ENCODE measurements around the gene CBLC. TPM values are rescaled to one million over a fixed set of nuclear protein-coding genes. Genes with fewer than 3 reads are reported as not detected.

The CBLC gene
- total and polyA plus RNA-seq, 10 of the 15 experiments (the other 5 are each of a cell fraction or from before 2014, with no cell fraction given) = not detected

- H3K27ac ChIP-seq (ENCODE audit: control insufficient read depth, insufficient read depth) = no peak overlapping the region
- no peaks in the 10 kb centered on the region; the same call in 1 of the 2 replicates for H4K20me1 ChIP-seq (ENCODE audit: control insufficient read depth, insufficient read depth)
- no peaks in the 10 kb centered on the region for H3K9me3 ChIP-seq (replicated peaks; ENCODE audit: control insufficient read depth, insufficient read depth, low read length)
- in situ Hi-C loops (cut with MboI) (no loop called here), intact Hi-C loops (cut with micrococcal nuclease; ENCODE audit: unreplicated experiment) (loop anchor here (2.0 kb wide), 1 partner anchor 60 kb away; no protein-coding TSS in a partner anchor)
- no peak for ATAC-seq
- no peaks in the 10 kb centered on the region for H3K27me3 ChIP-seq (replicated peaks in 1 of 2; ENCODE audit: control insufficient read depth in 2 of 2, insufficient read depth in 2 of 2, low read length in 1 of 2)
- H3K79me2 ChIP-seq (ENCODE audit: control insufficient read depth, insufficient read depth, low read length) = no peaks in the 10 kb centered on the region
- BruUV-seq (replicated peaks) = no TSS peak
- no peak overlapping the region for H3K4me3 ChIP-seq
- TF ChIP-seq NR2F1 (conservative IDR thresholded peaks at IDR 0.05) = no peak
- no peaks in the 10 kb centered on the region; the same call in 1 of the 2 replicates for H3K4me1 ChIP-seq (ENCODE audit: control insufficient read depth, insufficient read depth, low read length)
- ChIA-PET SMC1A (ENCODE audit: uncharacterized antibody, unreplicated experiment) (interaction anchor here (1.0 to 3.6 kb wide), 6 partner anchors 13 to 125 kb away, joined by 3 to 23 read pairs (median 4); no protein-coding TSS in a partner anchor), CTCF (interaction anchor here (0.7 to 4.9 kb wide), 23 partner anchors 8 to 214 kb away, joined by 3 to 40 read pairs (median 6); partner anchors contain the start of gene NECTIN2), POLR2A (interaction anchor here (0.5 kb wide), 1 partner anchor 61 kb away, joined by 3 read pairs; no protein-coding TSS in a partner anchor), RAD21 (ENCODE audit: unreplicated experiment) (interaction anchor here (1.1 to 2.5 kb wide), 3 partner anchors 12 to 130 kb away, joined by 4 to 14 read pairs (median 6); no protein-coding TSS in a partner anchor)
- no peak for DNase-seq (ENCODE audit: low read depth, low spot score)
- no peak overlapping the region for H3K4me2 ChIP-seq (ENCODE audit: control insufficient read depth, insufficient read depth)
- no peak overlapping the region for H2AFZ ChIP-seq (ENCODE audit: control insufficient read depth, low read depth, low read length)
- no peaks in the 10 kb centered on the region for H3K36me3 ChIP-seq (ENCODE audit: control insufficient read depth in 2 of 2, insufficient read depth in 2 of 2, low read length in 1 of 2)
- no peak for FAIRE-seq
- no peak overlapping the region for H3K9ac ChIP-seq (ENCODE audit: control insufficient read depth, insufficient read depth, low read length)
- 30% methylated on average over 3 of the region's 3 CpGs for WGBS (ENCODE audit: insufficient coverage, insufficient replicate concordance, low lambda C conversion rate, missing lambda C conversion rate)
Observed at GRCh38 chr19:44785271-44785670, 7.6 kb downstream of the CBLC start.

DNA sequence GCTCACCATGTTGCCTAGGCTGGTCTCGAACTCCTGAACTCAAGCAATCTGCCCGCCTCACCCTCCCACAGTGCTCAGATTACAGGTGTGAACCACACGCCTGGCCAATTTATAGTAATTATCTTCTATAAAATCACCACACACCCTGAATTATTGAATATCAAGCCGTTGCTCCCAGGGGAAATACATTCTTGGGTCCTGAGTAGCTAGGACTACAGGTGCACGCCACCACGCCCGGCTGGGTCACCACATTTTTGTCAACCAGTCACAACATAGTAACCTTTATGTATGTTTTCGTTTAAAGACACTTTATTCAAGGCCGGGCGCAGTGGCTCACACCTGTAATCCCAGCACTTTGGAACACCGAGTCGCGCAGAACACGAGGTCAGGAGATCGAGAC is 8.3 kb downstream of the CBLC start:
- H3K4me2 ChIP-seq (ENCODE audit: control insufficient read depth, insufficient read depth) = no peak overlapping the region
- H3K4me1 ChIP-seq (ENCODE audit: control insufficient read depth, insufficient read depth, low read length) = no peaks in the 10 kb centered on the region; the same call in 1 of the 2 replicates
- RAD21 ChIA-PET (ENCODE audit: unreplicated experiment) = interaction anchor here (2.2 kb wide), 1 partner anchor 63 kb away, joined by 14 read pairs; no protein-coding TSS in a partner anchor
- H3K9me3 ChIP-seq (replicated peaks; ENCODE audit: control insufficient read depth, insufficient read depth, low read length) = no peaks in the 10 kb centered on the region
- H2AFZ ChIP-seq (ENCODE audit: control insufficient read depth, low read depth, low read length) = no peak overlapping the region
- H3K4me3 ChIP-seq = no peak overlapping the region
- H3K27me3 ChIP-seq (replicated peaks in 1 of 2; ENCODE audit: control insufficient read depth in 2 of 2, insufficient read depth in 2 of 2, low read length in 1 of 2) = no peaks in the 10 kb centered on the region
- no peaks in the 10 kb centered on the region; the same call in 1 of the 2 replicates for H4K20me1 ChIP-seq (ENCODE audit: control insufficient read depth, insufficient read depth)
- FAIRE-seq (no peak), DNase-seq (ENCODE audit: low read depth, low spot score) (no peak), ATAC-seq (no peak)
- CTCF ChIA-PET = interaction anchor here (0.6 to 4.9 kb wide), 7 partner anchors 12 to 596 kb away, joined by 3 to 40 read pairs (median 4); partner anchors contain the start of gene NECTIN2
- TF ChIP-seq KLF5 (IDR thresholded peaks at IDR 0.05; ENCODE audit: partially characterized antibody) = no peak
- in situ Hi-C loops (cut with MboI) (no loop called here), intact Hi-C loops (cut with micrococcal nuclease; ENCODE audit: unreplicated experiment) (loop anchor here (2.0 kb wide), 1 partner anchor 59 kb away; no protein-coding TSS in a partner anchor)
- H3K9ac ChIP-seq (ENCODE audit: control insufficient read depth, insufficient read depth, low read length) = no peak overlapping the region
- H3K27ac ChIP-seq (ENCODE audit: control insufficient read depth, insufficient read depth) = no peak overlapping the region
- 58% methylated on average over 15 of the region's 15 CpGs for WGBS (ENCODE audit: insufficient coverage, insufficient replicate concordance, low lambda C conversion rate, missing lambda C conversion rate)
- BruUV-seq (replicated peaks) = no TSS peak
- POLR2A ChIA-PET = no interaction called here
- H3K36me3 ChIP-seq (ENCODE audit: control insufficient read depth in 2 of 2, insufficient read depth in 2 of 2, low read length in 1 of 2) = no peaks in the 10 kb centered on the region
- SMC1A ChIA-PET (ENCODE audit: uncharacterized antibody, unreplicated experiment) = interaction anchor here (0.7 kb wide), 1 partner anchor 15 kb away, joined by 3 read pairs; no protein-coding TSS in a partner anchor
- no peaks in the 10 kb centered on the region for H3K79me2 ChIP-seq (ENCODE audit: control insufficient read depth, insufficient read depth, low read length)

Data from GM12878 (cell line).